K562 (cell line): ENCODE data around the gene MAP2K3. TPM values are rescaled to one million over a fixed set of nuclear protein-coding genes. Genes with fewer than 3 reads are reported as not detected.

Experiments used
- ATAC-seq: fragments of 200-7000 bp; cut with Tn5 transposase; 3 replicates; pipeline ENCODE4 v1.9.1; 2020; ENCODE audit warnings: moderate library complexity
- BruUV-seq: library from RNA; stranded (reverse); fragments of 400-500 nt; replicated peaks from 2 replicates; lab custom pipeline; 2021; lab: Mats Ljungman, UMichigan
- CTCF ChIA-PET: fragments of 300-600 bp; formaldehyde crosslinking; extraction: SDS; loops from one replicate; lab custom pipeline; 2021; ENCODE audit warnings: low intra/inter-chr PET ratio; lab: Yijun Ruan, JAX
- POLR2A ChIA-PET: fragments of 300-600, 350-650 bp; sonication (Branson Sonifier 250); formaldehyde crosslinking; extraction: SDS; loops from one replicate; lab custom pipeline; 2021; ENCODE audit warnings: antibody characterized with exemption, inconsistent platforms; lab: Yijun Ruan, JAX
- DNase-seq, 4 experiments: peaks; one replicate each; pipeline versions ENCODE4 v3.0.0 to v3.0.0-alpha.2; 2011 to 2018; ENCODE audit warnings: low spot score in 3 of 4, mixed read lengths in 3 of 4; ENCODE audit errors: extremely low read depth in 1 of 4
- FAIRE-seq: peaks from 2 replicates; lab custom pipeline; 2011; peaks lifted over from hg19 to GRCh38; lab: Jason Lieb, UNC
- H2AFZ ChIP-seq: 2 replicates; pipeline ENCODE4 v1.6.0; 2011; ENCODE audit warnings: low read depth, low read length, control low read depth, inconsistent platforms
- H3K27ac ChIP-seq: fragments of 200-600 bp; 3 replicates; pipeline ENCODE4 v1.8.0; 2011; ENCODE audit warnings: low read depth, mild to moderate bottlenecking, control low read depth, inconsistent platforms, low read length, moderate library complexity, mixed read lengths; ENCODE audit errors: extremely low read depth
- H3K27me3 ChIP-seq, 2 experiments: fragments of 300-600 bp in 1 of 2; 2 replicates in 1 of 2; 3 replicates in 1 of 2; pipeline versions ENCODE4 v1.6.0 to v1.8.0; 2011; ENCODE audit warnings: inconsistent platforms in 2 of 2, low read length in 2 of 2, mild to moderate bottlenecking in 1 of 2, mixed read lengths in 1 of 2, moderate library complexity in 1 of 2; ENCODE audit not compliant: control insufficient read depth in 2 of 2, insufficient read depth in 2 of 2
- H3K36me3 ChIP-seq: fragments of 300-600 bp; 3 replicates; pipeline ENCODE4 v1.8.0; 2011; ENCODE audit warnings: mild to moderate bottlenecking, low read length, inconsistent platforms; ENCODE audit not compliant: control insufficient read depth, insufficient read depth
- H3K4me1 ChIP-seq, 2 experiments: fragments of 200-600 bp in 1 of 2; replicated peaks in 1 of 2; 2 replicates in 1 of 2; 3 replicates in 1 of 2; pipeline versions ENCODE4 v1.5.1 to v1.8.0; 2011; ENCODE audit warnings: inconsistent platforms in 2 of 2, low read length in 2 of 2, mild to moderate bottlenecking in 1 of 2, mixed read lengths in 1 of 2, moderate library complexity in 1 of 2; ENCODE audit not compliant: control insufficient read depth in 2 of 2, insufficient read depth in 2 of 2
- H3K4me2 ChIP-seq: 2 replicates; pipeline ENCODE4 v1.6.1; 2011; ENCODE audit warnings: low read length, control low read depth, inconsistent platforms, mixed read lengths; ENCODE audit not compliant: insufficient read depth
- H3K4me3 ChIP-seq: fragments of 200-600 bp; sonication (generic), shearing (Covaris generic); 2 replicates; pipeline ENCODE4 v1.5.1; 2016; ENCODE audit warnings: control low read depth, inconsistent platforms
- H3K79me2 ChIP-seq: fragments of 200-600 bp; 3 replicates; pipeline ENCODE4 v1.8.0; 2011; ENCODE audit warnings: low read length, inconsistent platforms; ENCODE audit not compliant: control insufficient read depth, insufficient read depth
- H3K9ac ChIP-seq, 2 experiments: 2 replicates each; pipeline versions ENCODE4 v1.6.0 to v1.6.1; 2011; ENCODE audit warnings: low read depth in 2 of 2, low read length in 2 of 2, control low read depth in 1 of 2, inconsistent platforms in 1 of 2, mild to moderate bottlenecking in 1 of 2, mixed read lengths in 1 of 2; ENCODE audit not compliant: insufficient read depth in 1 of 2
- H3K9me1 ChIP-seq: one replicate; pipeline ENCODE4 v1.6.0; 2011; ENCODE audit warnings: inconsistent platforms, mild to moderate bottlenecking, low read length, moderate library complexity; ENCODE audit not compliant: control insufficient read depth, insufficient read depth
- H3K9me3 ChIP-seq: replicated peaks from 2 replicates; pipeline ENCODE4 v1.5.1; 2011; ENCODE audit warnings: low read depth, low read length, inconsistent platforms; ENCODE audit not compliant: control insufficient read depth, insufficient read depth
- H4K20me1 ChIP-seq: replicated peaks from 2 replicates; pipeline ENCODE4 v1.6.1; 2011; ENCODE audit warnings: low read length, inconsistent platforms, mixed read lengths; ENCODE audit not compliant: control insufficient read depth, insufficient read depth
- ARNT ChIP-seq, 2 experiments: fragments of 450-650 bp; IDR thresholded peaks; 2 replicates each; pipeline ENCODE4 v1.6.1; 2016; ENCODE audit warnings: mild to moderate bottlenecking in 1 of 2
- CBFA2T3 ChIP-seq: fragments of 450-650 bp; IDR thresholded peaks from 2 replicates; pipeline ENCODE4 v1.6.1; 2017
- CCNT2 ChIP-seq: IDR thresholded peaks from 2 replicates; pipeline ENCODE4 v1.6.1; 2011; ENCODE audit warnings: borderline replicate concordance, low read depth, mild to moderate bottlenecking, moderate library complexity, mixed read lengths, low read length; ENCODE audit not compliant: insufficient read length; ENCODE audit errors: extremely low read depth
- CXXC5 ChIP-seq: fragments of 250-450 bp; sonication (Bioruptor Pico); IDR thresholded peaks from 2 replicates; pipeline ENCODE4 v1.8.0; 2022; ENCODE audit warnings: inconsistent platforms, mild to moderate bottlenecking, moderate library complexity
- FOXP1 ChIP-seq: sonication (generic); formaldehyde crosslinking; IDR thresholded peaks from 2 replicates; pipeline ENCODE4 v1.8.0; 2022; ENCODE audit warnings: mild to moderate bottlenecking, missing genetic modification reagents
- HMG20A ChIP-seq: fragments of 450-650 bp; formaldehyde crosslinking; conservative IDR thresholded peaks from 2 replicates; pipeline ENCODE4 v1.4.0; 2020; ENCODE audit warnings: mild to moderate bottlenecking, mixed read lengths
- MTA1 ChIP-seq: fragments of 450-650 bp; IDR thresholded peaks from 2 replicates; pipeline ENCODE4 v1.6.1; 2017; ENCODE audit warnings: borderline replicate concordance
- MYC ChIP-seq, 2 experiments: fragments of 250-450 bp in 1 of 2; sonication (Bioruptor Pico) in 1 of 2; IDR thresholded peaks; 2 replicates each; pipeline versions ENCODE4 v1.5.1 to v1.6.1; 2012 to 2021; ENCODE audit warnings: low read depth in 2 of 2, borderline replicate concordance in 1 of 2, improper control_type of control experiment in 1 of 2, low read length in 1 of 2, mild to moderate bottlenecking in 1 of 2, moderate library complexity in 1 of 2
- NUFIP1 ChIP-seq: fragments of 450-650 bp; IDR thresholded peaks from 2 replicates; pipeline ENCODE4 v1.6.1; 2018; ENCODE audit not compliant: partially characterized antibody
- PBX2 ChIP-seq, 2 experiments: IDR thresholded peaks in 1 of 2; conservative IDR thresholded peaks in 1 of 2; 2 replicates each; pipeline ENCODE4 v1.6.1; 2016; ENCODE audit warnings: low read depth in 2 of 2, mild to moderate bottlenecking in 1 of 2, missing compliant biosample characterization in 1 of 2, missing genetic modification characterization in 1 of 2, moderate library complexity in 1 of 2
- POLR2H ChIP-seq: IDR thresholded peaks from 2 replicates; pipeline ENCODE4 v1.6.1; 2016; ENCODE audit warnings: missing genetic modification characterization, low read depth, mild to moderate bottlenecking, control low read depth, missing compliant biosample characterization, moderate library complexity
- SMARCA5 ChIP-seq: fragments of 450-650 bp; IDR thresholded peaks from 2 replicates; pipeline ENCODE4 v1.6.1; 2016
- TEAD4 ChIP-seq, 2 experiments: sonication (generic) in 1 of 2; formaldehyde crosslinking in 1 of 2; IDR thresholded peaks; 2 replicates each; pipeline versions ENCODE4 v1.6.1 to v1.8.0; 2012 to 2022; ENCODE audit warnings: borderline replicate concordance in 1 of 2, inconsistent platforms in 1 of 2, low read length in 1 of 2, mild to moderate bottlenecking in 1 of 2, missing genetic modification reagents in 1 of 2
- ZBTB34 ChIP-seq: fragments of 250-450 bp; sonication (Bioruptor Pico); IDR thresholded peaks from 2 replicates; pipeline ENCODE4 v1.8.0; 2021; ENCODE audit warnings: mild to moderate bottlenecking, moderate library complexity
- WGBS: fragments of 100-300 bp; shearing (Covaris generic); methylation state at CpG from one replicate; pipeline ENCODE4 v1.1.6; 2016; ENCODE audit warnings: low coverage, mixed read lengths; ENCODE audit not compliant: insufficient coverage; ENCODE audit errors: missing lambda C conversion rate; 5-methylcytosine and 5-hydroxymethylcytosine counted together
- in situ Hi-C: fragments of 300-500 bp; cut with MboI; formaldehyde crosslinking; loops from 4 replicates; pipeline ENCODE4 v1.15.0; 2018; ENCODE audit warnings: inconsistent platforms, mixed read lengths
- intact Hi-C: fragments of 100-400 bp; cut with micrococcal nuclease; formaldehyde crosslinking; loops from 2 replicates; pipeline ENCODE4 v1.14.2; 2022
- polyA plus RNA-seq, 8 experiments: library from polyadenylated mRNA; depleted of rRNA in 4 of 8; stranded (reverse) in 5 of 8; unstranded in 3 of 8; fragments of >200 nt; fragmentation: Nextera tagmentation in 2 of 8; fragmentation: Illumina TruSeq in 1 of 8; extraction: Ambion mirVana in 2 of 8; extraction: Trizol in 1 of 8; gene quantifications; 2 replicates each; pipeline versions ENCODE4 v1.2.1 to v1.2.3, GENCODE V29; 2011 to 2014; ENCODE audit warnings: inconsistent platforms in 1 of 8, missing spikeins in 1 of 8
- total RNA-seq, 7 experiments: library from RNA; depleted of rRNA in 6 of 7; stranded (reverse); fragments of >200 nt in 6 of 7; fragmentation: Illumina TruSeq in 2 of 7; extraction: Trizol in 2 of 7; gene quantifications; 2 replicates each; pipeline versions ENCODE4 v1.2.1 to v1.2.3, GENCODE V29; 2011 to 2021; ENCODE audit warnings: low replicate concordance in 1 of 7

Gene MAP2K3
- total and polyA plus RNA-seq, 9 of the 15 experiments (the other 6 are each of a cell fraction or from before 2014, with no cell fraction given): 0.18 to 14.8 (median 3.5) TPM

GRCh38 chr17:21272881-21273792 lies 11.4 kb upstream of the MAP2K3 start:
- H4K20me1 ChIP-seq: peaks cover 3% of the 10 kb centered on the region; the same call in 1 of the 2 replicates
- BruUV-seq: no TSS peak
- H3K9ac ChIP-seq: peak overlapping the region; percentile 10 to 44; a peak in 1 of 4 replicates
- CTCF ChIA-PET: no interaction called here
- no peaks in the 10 kb centered on the region for H3K9me1 ChIP-seq
- no peaks in the 10 kb centered on the region for H3K79me2 ChIP-seq
- intact Hi-C loops: no loop called here
- POLR2A ChIA-PET: interaction anchor here (0.6 to 0.7 kb wide), 3 partner anchors 13 to 375 kb away, joined by 3 to 4 read pairs (median 3); no protein-coding TSS in a partner anchor
- no peak overlapping the region for H3K4me3 ChIP-seq
- DNase-seq (peak; percentile 77 to 85 (median 82)), ATAC-seq (peak; percentile 65), FAIRE-seq (peak; percentile 94)
- H3K27ac ChIP-seq: peak overlapping the region; percentile 66; the same call in 2 of the 3 replicates
- H2AFZ ChIP-seq: peak overlapping the region; percentile 70
- peaks cover 28 to 43% of the 10 kb centered on the region in 2 experiments; a peak in 4 of 5 replicates for H3K4me1 ChIP-seq
- WGBS: 24% methylated on average over 12 of the region's 14 CpGs
- no peaks in the 10 kb centered on the region for H3K36me3 ChIP-seq
- H3K27me3 ChIP-seq: no peaks in the 10 kb centered on the region
- in situ Hi-C loops: loop anchor here (10.0 kb wide), 1 partner anchor 242 kb away; no protein-coding TSS in a partner anchor
- H3K9me3 ChIP-seq: no peaks in the 10 kb centered on the region
- peak overlapping the region; percentile 43 for H3K4me2 ChIP-seq
- TF ChIP-seq NUFIP1 (no peak), CXXC5 (CRISPR knock-in tag) (peak; percentile 45; the same call in 1 of the 2 replicates), POLR2H (tag) (no peak), MTA1 (0 out of 2 replicates have a peak, but pooled peaks have one; percentile 29), ZBTB34 (no peak), CCNT2 (peak; percentile 81), CBFA2T3 (peak; percentile 94), ARNT (IDR thresholded peaks at IDR 0.05) (0 out of 4 replicates have a peak, but pooled peaks of 1 of the 2 experiments have one; percentile 43), FOXP1 (no peak), SMARCA5 (peak; percentile 31; the same call in 1 of the 2 replicates), TEAD4 (IDR thresholded peaks at IDR 0.05; ENCODE audit: low read length) (peak; percentile 79), TEAD4 (CRISPR knock-in tag; IDR thresholded peaks at IDR 0.05; ENCODE audit: borderline replicate concordance) (no peak), PBX2 (CRISPR knock-in tag; IDR thresholded peaks at IDR 0.05; ENCODE audit: low read depth) (peak; percentile 76), PBX2 (tag; conservative IDR thresholded peaks at IDR 0.05; ENCODE audit: low read depth) (peak; percentile 88), MYC (IDR thresholded peaks at IDR 0.05; ENCODE audit: low read depth, low read length) (0 out of 2 replicates have a peak, but pooled peaks have one; percentile 11), MYC (CRISPR knock-in tag; IDR thresholded peaks at IDR 0.05; ENCODE audit: borderline replicate concordance, low read depth) (no peak), HMG20A (CRISPR knock-in tag) (no peak)
